ENCODE measurements around the gene COL5A1. TPM values are rescaled to one million over a fixed set of nuclear protein-coding genes. Genes with fewer than 3 reads are reported as not detected.

COL5A1 gene
- polyA plus RNA-seq, 1 donor (not counting 4 experiments of a cell fraction or from before 2014, with no cell fraction given), result 3.1 TPM

- H3K27me3 ChIP-seq (ENCODE audit: control insufficient read depth, extremely low read depth, insufficient read depth, low read length), result no peaks in the 10 kb centered on the region
- H4K20me1 ChIP-seq (ENCODE audit: control insufficient read depth, extremely low read depth, insufficient read depth, low read length), result no peaks in the 10 kb centered on the region
- H3K9me1 ChIP-seq (ENCODE audit: control insufficient read depth, extremely low read depth, insufficient read depth, low read length), result no peaks in the 10 kb centered on the region
- DNase-seq (ENCODE audit: low read depth, low spot score), result no peak
- no peak overlapping the region for H3K27ac ChIP-seq (ENCODE audit: control insufficient read depth, insufficient read depth, low read length)
- H3K9me3 ChIP-seq (ENCODE audit: control insufficient read depth, low read depth, low read length), result no peaks in the 10 kb centered on the region
- TF ChIP-seq CTCF (optimal IDR thresholded peaks at IDR 0.05 in 1 of 3, IDR thresholded peaks at IDR 0.05 in 1 of 3, conservative IDR thresholded peaks at IDR 0.05 in 1 of 3; ENCODE audit: extremely low read depth in 1 of 3, insufficient read depth in 2 of 3, low read length in 3 of 3) (no peak), EZH2 (IDR thresholded peaks at IDR 0.05; ENCODE audit: low read length) (no peak)
- H3K36me3 ChIP-seq (ENCODE audit: control insufficient read depth in 2 of 2, extremely low read depth in 1 of 2, insufficient read depth in 2 of 2, low read length in 2 of 2), result no peaks in the 10 kb centered on the region
- dilution Hi-C loops (cut with MboI; ENCODE audit: extremely low pct_ligation_motif_present, low sequenced_read_pairs), result no loop called here
- no peak overlapping the region for H3K4me3 ChIP-seq (ENCODE audit: control insufficient read depth in 2 of 3, extremely low read depth in 1 of 3, insufficient read depth in 2 of 3, low read depth in 1 of 3, low read length in 3 of 3)
- no peak overlapping the region for H3K9ac ChIP-seq (ENCODE audit: control insufficient read depth, extremely low read depth, insufficient read depth, low read length)
- FAIRE-seq, result no peak
- no peak overlapping the region for H3K4me2 ChIP-seq (ENCODE audit: control insufficient read depth, extremely low read depth, insufficient read depth, low read depth, low read length)
- H3K79me2 ChIP-seq (ENCODE audit: control insufficient read depth, insufficient read depth, low read length), result no peaks in the 10 kb centered on the region
- no peaks in the 10 kb centered on the region for H3K4me1 ChIP-seq (ENCODE audit: control insufficient read depth, extremely low read depth, insufficient read depth, low read length)
- H2AFZ ChIP-seq (ENCODE audit: control insufficient read depth, low read length), result no peak overlapping the region
Observed at GRCh38 chr9:134724202-134724911, 82.8 kb downstream of the COL5A1 start.

DNA sequence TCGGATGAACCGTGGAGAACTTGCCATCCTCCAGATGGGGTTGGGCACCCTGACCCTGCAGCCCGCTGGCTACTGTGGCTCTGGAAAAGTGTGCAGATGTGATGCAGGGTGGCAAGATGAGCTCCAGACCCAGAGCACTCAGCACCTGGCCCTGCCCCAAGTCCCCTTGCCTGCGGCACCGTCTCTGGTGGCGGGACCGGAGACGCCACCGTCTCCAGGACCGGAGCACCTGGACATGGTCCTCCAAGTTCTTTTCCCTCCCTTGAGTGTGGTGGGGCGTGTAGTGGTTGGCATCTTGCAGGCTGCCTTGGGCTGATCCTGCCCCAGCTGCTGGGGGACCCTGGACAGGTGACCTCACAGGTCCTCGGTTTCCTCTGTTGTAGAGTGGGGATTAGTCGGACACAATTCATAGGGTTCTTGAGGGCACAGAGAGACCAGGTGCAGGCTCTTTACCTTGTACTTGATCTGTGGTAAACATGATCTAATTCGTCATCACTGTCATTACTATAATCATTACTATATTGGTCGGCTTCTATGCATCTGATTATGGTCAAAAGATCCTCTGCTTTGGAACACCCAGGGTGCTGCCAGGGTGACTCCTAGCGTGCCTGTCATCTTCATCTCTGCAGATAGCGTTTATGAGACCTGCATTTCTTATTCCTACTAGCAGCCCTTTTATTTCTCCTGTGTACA, 83.5 kb downstream of the COL5A1 start:
- Histone ChIP-seq H3K4me3 (ENCODE audit: control insufficient read depth in 2 of 3, extremely low read depth in 1 of 3, insufficient read depth in 2 of 3, low read depth in 1 of 3, low read length in 3 of 3) (no peak overlapping the region), H3K9me3 (ENCODE audit: control insufficient read depth, low read depth, low read length) (no peaks in the 10 kb centered on the region), H2AFZ (ENCODE audit: control insufficient read depth, low read length) (no peak overlapping the region), H3K79me2 (ENCODE audit: control insufficient read depth, insufficient read depth, low read length) (no peaks in the 10 kb centered on the region), H3K36me3 (ENCODE audit: control insufficient read depth in 2 of 2, extremely low read depth in 1 of 2, insufficient read depth in 2 of 2, low read length in 2 of 2) (no peaks in the 10 kb centered on the region), H3K9me1 (ENCODE audit: control insufficient read depth, extremely low read depth, insufficient read depth, low read length) (no peaks in the 10 kb centered on the region), H3K4me1 (ENCODE audit: control insufficient read depth, extremely low read depth, insufficient read depth, low read length) (no peaks in the 10 kb centered on the region), H3K4me2 (ENCODE audit: control insufficient read depth, extremely low read depth, insufficient read depth, low read depth, low read length) (no peak overlapping the region), H3K27ac (ENCODE audit: control insufficient read depth, insufficient read depth, low read length) (no peak overlapping the region), H3K9ac (ENCODE audit: control insufficient read depth, extremely low read depth, insufficient read depth, low read length) (no peak overlapping the region), H3K27me3 (ENCODE audit: control insufficient read depth, extremely low read depth, insufficient read depth, low read length) (no peaks in the 10 kb centered on the region), H4K20me1 (ENCODE audit: control insufficient read depth, extremely low read depth, insufficient read depth, low read length) (no peaks in the 10 kb centered on the region)
- DNase-seq (ENCODE audit: low read depth, low spot score) (no peak), FAIRE-seq (no peak)
- TF ChIP-seq CTCF (optimal IDR thresholded peaks at IDR 0.05 in 1 of 3, IDR thresholded peaks at IDR 0.05 in 1 of 3, conservative IDR thresholded peaks at IDR 0.05 in 1 of 3; ENCODE audit: extremely low read depth in 1 of 3, insufficient read depth in 2 of 3, low read length in 3 of 3) (no peak), EZH2 (IDR thresholded peaks at IDR 0.05; ENCODE audit: low read length) (no peak)
- dilution Hi-C loops (cut with MboI; ENCODE audit: extremely low pct_ligation_motif_present, low sequenced_read_pairs), result no loop called here
